LHCN-M2 (cell line): Measurements from ENCODE around the gene HCFC1. TPM values are rescaled to one million over a fixed set of nuclear protein-coding genes. Genes with fewer than 3 reads are reported as not detected.

ENCODE experiments used
- DNase-seq: peaks from one replicate; pipeline ENCODE4 v3.0.0-alpha.2; 2012; ENCODE audit warnings: low read depth
- total RNA-seq: library from RNA; depleted of rRNA; stranded (reverse); fragments of >200 nt; gene quantifications from 2 replicates; pipeline ENCODE4 v1.2.3, GENCODE V29; 2014

Gene HCFC1
- total RNA-seq, 1 experiment from 2014 or later = 37.4 TPM

DNA sequence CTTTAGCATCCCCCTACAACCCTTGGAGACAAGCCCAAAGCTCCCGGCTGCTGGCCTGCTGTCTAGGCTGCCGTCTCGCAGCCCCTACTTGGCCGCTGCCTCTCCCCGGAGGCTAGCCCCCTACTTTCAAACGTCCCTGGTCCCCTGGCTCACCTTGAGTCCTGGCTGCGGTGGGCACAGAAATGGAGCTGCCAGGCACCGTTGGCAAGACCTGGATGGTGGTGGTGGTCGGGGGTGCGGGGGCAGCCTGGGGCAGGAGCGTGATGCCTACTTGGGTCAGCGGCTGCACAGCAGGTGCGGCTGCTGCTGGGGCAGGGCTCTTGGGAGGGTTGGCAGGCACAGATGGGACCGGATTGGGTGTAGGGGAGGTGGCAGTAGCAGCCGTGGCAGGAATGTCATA lies 12.0 kb downstream of the HCFC1 start:
- no peak for DNase-seq

GRCh38 chrX:153958605-153959004 lies 13.0 kb downstream of the HCFC1 start:
- no peak for DNase-seq

DNA sequence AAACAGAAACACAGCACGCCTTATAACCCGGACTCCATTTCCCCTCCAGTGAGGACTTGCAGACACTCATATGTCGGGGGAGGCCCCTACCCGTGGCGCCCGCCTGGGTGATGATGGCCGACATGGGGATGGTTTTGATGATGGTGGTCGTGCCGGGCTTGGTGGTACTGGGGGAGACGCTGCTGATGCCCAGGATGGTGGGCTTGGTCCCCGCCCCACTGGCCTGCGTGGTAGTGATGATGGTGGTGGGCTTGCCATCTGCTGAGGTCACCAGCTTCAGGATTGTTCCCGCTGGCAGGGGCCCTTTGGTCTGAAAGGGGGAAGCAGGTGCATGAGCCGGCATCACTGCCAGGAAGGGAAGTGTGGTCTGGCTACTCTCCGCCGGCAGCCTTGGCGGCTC lies 14.4 kb downstream of the HCFC1 start:
- DNase-seq = no peak

DNA sequence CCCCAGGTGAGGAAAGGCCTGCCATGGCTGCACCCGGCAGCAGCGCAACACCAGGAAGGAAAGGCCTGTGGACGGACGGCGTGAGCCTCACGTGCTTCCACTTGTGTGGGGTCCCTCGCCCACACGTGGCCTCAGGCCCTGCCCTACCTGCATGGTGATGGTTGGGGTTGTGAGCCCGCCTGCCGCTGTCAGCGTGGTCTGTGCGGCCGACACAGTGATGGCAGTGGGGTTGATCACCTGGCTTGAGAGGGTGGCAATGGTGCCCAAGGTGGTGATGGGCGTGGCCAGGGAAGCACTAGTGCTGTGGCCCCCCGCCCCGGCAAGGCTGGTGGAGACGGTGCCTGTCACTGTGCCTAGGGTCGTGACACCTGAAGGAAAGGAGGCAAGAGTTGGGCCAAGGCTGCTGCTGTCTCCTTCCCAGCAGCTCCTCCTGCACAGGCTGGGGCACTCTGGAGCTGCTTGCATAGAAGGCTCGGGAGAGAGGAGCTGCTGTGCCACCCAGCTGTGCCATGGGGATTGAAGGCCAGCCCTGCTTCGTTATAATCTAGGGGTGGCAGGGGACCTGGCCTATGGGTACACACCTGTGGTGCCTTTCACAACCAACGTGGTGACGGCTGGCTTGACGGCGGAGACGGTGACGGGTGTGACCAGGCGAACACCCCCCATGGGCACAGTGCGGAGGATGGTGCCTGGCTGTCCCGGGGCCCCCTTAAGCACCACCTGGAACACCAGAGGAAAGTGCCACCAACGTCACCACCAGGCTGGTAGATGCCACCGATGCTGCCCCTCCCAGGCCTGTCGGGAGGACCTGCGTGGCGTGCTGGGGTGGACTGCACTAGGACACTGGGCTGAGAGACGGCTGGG lies 15.3 kb downstream of the HCFC1 start:
- DNase-seq = no peak

DNA sequence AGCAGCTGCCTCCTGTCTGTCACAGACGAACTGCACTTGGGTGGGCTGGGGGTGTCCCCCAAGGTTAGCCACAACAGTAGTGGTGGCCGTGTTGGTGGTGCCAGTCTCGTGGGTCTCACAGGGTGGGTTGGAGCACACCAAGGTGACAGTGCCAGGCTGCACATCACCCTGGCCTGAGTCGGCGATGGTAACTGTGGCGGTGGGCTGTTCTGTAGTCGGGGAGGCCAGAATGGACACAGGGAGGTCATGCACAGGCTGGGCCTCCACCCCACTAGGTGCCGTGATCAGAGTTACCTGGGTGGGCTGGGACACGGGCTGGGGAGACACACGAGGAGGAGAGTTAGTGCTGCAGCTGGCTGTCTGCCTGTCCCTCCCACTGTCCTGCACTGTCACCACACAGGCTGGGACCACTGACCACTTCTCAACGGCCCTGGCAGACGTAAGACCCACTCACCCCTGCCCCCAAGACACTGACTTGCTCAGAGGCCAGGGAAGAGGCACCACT lies 16.3 kb downstream of the HCFC1 start:
- no peak for DNase-seq

- DNase-seq = no peak
These were observed 16.9 kb downstream of the HCFC1 start for GRCh38 chrX:153954558-153955227.

DNA sequence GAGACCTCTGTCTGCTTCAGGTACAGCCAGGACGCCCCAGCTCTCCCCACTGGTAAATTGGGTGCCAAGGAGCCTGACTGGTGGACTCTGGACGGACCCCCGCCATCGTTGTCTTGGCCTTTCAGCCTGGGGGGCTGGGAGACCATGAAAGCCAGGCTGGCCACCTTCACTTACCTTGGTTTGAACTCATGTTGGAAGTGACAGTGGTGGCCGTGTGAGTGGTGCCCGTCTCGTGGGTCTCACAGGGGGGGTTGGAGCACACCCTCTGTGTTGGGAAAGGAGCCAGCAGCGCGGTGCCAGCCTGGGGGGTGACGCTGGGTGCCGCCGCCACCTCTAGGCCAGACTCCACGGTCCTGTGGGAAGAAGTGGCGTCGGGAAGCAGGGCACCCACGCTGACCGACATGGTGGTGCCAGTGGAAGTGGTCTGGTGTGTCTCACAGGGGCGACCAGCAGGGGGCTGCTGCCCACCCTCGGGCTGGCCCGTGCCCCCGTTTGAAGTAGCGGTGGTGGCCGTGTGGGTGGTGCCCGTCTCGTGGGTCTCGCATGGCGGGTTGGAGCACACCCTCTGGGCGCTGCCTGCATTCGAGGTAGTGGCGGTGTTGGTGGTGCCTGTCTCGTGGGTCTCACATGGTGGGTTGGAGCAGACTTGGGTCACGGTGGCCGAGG lies 17.6 kb downstream of the HCFC1 start:
- no peak for DNase-seq

DNA sequence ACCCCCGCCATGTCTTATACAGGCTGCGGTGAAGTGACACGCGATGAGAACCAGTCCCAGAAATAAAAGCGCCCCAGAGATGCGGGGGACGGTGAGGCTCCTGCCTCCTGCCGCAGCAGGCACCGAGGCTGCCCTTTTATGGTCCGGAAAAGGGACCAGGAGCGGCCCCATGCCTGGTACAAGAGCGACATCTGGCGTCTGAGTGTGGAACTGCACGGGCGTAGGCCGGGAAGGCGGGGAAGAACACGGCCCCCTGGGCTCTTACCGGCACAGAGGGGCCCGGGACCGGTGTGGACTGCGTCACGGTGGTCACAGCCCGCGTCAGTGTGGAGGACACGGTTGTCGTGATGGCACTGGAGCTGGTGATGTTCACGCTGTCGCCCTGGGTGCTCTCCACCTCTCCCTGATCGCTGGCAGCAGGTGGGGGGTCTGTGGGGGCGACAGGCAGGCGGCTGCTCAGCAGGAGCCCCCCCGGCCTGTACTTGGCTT lies 18.2 kb downstream of the HCFC1 start:
- DNase-seq = peak; percentile 43

DNA sequence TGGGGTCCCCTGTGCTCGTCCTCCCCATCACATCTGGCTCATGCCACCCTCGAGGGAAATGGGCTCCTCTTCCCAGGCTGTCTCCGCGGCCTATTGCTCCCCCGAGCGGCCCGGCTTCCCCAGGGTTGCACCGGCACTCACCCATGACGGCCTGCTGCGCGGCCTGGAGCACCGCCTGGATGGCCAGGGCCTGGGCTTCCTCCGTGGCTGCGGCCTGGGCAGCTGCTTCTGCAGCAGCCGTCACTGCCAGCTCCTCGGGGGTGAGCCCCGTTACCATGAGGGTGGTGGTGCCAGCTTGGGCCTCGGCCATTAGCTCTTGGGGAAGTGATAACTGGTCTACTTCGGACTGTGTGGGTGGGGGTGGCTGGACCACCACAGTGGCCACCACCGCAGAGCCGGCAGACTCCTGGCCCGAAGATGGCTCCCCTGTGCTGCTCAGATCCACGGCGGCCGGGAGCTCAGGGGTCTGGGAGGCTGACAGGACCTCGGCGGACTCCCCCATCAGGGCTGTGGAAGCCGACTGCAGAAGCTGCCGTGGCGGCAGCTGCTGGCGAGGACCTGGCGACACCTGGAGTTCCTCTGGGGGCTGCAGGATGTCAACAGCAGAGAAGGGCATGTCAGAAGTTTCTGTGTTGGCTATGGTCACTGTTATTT lies 19.1 kb downstream of the HCFC1 start:
- no peak for DNase-seq

DNA sequence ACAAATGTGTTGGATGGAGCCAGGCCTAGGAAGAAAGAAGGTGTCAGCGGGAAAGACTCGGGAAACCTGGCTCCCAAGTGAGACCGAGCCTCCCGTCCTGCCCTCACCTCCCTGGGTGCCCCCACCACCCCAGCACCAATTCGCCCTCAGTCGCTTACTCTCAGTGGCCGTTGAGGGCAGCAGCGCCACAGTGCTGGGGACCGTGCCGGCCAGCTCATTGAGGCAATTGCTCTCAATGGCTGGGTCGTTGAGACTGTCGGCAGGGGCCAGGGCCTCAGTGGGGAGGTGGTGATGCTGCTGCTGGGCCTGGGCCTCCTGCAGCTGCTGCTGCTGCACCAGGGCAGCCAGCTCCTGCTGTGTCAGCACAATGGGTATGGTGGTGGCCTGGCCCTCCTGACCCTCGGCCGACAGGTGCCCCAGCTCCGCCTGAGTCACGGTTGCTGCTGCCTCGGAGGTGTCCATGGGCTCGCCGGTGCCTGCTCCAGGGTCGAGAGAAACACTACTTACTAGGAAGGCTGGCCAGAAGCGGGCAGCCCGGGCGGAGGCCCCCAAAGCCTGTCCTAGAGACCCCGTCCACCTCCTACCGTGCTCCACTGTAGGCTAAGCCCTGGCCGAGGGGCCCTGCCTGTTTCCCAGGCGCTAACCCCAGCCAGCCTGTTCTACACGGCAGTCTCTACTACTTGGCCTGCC lies 19.8 kb downstream of the HCFC1 start:
- no peak for DNase-seq

GRCh38 chrX:153950127-153950526 lies 21.5 kb downstream of the HCFC1 start:
- no peak for DNase-seq

DNA sequence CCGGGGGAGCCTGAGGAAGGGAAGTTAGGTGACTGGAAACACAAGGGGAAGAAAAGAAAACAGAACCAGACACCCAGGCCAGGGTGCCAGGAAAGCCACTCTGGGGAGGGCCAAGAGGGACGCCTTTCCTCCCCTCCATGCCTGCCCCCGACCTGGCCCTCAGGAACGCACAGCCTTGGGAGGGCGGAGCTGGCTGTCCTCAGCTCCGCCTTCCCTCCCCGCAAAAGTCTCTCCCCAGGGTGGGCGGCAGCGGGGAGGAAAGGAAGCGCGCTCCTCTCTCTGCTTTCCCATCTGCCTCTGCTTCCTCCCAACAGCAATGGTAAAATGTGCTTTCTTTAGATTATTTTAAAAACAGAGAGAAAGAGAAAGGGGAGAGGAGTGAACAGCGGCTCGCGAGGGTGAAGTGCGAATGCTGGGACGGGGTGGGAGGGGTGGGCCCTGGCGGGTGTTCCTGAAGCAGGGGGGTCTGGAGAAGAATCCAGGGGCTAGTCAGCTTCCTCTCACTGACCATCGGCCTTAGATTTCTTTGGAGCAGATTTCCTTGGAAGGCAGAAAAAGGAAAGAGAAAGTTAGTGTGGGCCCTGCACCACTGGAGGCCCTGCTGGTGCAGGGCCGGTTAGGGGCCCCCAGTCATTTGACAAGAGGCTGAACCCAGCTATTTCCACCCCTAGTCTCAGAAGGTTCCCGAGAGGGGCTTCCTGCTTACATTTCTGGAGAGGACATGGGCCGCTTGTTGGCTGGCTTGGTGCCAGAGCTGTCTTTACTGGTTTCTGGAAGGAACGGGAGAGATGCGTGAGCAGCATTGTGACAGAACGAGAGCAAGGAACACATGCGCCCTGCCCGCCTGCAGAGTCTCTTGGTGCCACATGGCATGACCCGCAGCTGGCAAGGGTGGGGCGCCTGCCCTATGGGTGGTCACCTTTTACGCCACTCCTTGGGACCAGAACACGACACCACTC lies 22.5 kb downstream of the HCFC1 start:
- DNase-seq = no peak

DNA sequence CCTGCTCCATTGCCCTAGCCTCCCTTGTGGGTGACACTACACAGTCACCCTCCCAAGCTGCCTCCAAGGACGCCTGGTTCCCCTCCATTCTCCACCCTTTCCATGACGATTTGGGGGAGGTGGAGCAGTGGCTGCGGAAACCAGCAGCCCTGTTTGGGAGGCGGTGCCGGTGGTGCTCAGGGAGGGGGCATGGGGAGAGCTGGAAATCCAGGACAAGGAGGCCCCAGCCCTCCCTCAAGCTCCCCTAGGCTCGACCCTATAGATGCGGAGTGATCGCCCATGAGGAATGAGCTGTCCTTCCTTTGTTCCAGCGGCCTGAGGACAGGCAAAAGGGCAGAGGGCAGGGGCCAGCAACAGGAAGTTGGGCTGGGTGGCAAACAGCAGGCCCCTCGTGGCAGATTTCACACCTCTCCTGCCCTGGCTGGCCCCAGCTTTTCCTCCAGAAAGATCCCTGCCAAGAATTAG lies 23.6 kb downstream of the HCFC1 start:
- DNase-seq = no peak

- peak; percentile 68 for DNase-seq
These were observed 24.4 kb downstream of the HCFC1 start for GRCh38 chrX:153947009-153947769.

DNA sequence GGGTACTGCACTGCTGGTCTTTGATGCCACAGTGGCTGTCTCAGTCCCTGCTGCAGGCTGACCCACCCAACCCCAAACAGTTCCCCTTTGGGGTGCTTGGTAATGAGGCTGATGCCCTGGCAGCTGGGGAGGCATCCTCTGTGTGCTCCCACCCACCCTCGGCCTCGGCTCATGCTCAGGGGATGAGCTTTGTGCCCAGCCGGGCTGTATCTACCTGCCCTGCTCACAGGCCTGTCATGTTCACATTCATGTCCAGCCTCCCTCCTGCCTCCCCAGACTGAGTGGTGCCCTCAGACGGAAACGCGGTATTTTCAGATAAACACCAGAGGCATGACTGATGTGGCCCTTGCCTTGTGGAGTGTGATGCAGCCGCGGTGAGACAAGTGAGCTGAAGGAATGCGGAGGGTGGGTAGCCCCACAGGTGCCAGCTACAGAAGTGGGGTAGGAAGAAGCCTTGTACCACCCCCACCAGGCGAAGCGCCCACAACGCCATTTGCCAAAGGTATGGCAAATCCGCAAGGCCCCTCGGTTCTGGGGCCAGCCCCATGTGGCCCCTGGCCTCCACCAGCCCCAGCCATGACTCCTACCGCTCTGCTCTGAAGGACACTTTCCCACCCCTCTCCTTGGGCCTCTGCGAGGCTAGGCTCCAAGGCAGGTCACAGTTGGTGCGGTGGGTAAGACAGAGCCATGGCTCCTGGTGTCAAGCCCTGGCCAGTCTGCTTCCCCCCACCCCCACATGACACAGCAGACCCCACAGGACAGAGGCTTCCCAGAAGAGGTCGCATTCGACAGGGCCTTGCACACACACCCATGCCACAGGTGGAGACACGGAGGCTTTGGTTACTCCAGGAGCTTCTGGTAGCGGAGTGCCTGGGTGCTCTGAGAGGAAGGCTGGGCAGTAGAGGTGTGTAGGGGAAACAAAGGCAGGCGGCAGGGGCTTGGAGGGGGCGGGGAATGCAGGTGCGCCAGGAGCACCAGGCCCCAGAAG lies 25.4 kb downstream of the HCFC1 start:
- DNase-seq = no peak

DNA sequence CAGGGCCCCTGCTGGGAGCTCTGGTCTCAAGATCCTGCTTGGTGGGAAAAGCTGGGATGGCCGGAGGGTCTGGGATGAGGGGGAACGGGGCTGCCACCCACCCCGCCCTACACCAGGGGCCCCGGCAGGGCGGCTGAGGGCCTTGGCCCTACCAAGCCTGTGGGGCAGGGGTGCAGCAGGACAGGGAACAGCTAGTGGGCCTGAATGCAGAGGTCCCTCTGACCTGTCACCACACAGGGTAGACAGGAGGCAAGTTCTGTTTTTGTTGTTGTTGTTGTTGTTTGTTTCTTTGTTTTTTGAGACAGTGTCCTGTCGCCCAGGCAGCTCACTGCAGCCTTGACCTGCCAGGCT lies 26.8 kb downstream of the HCFC1 start:
- DNase-seq = no peak

DNA sequence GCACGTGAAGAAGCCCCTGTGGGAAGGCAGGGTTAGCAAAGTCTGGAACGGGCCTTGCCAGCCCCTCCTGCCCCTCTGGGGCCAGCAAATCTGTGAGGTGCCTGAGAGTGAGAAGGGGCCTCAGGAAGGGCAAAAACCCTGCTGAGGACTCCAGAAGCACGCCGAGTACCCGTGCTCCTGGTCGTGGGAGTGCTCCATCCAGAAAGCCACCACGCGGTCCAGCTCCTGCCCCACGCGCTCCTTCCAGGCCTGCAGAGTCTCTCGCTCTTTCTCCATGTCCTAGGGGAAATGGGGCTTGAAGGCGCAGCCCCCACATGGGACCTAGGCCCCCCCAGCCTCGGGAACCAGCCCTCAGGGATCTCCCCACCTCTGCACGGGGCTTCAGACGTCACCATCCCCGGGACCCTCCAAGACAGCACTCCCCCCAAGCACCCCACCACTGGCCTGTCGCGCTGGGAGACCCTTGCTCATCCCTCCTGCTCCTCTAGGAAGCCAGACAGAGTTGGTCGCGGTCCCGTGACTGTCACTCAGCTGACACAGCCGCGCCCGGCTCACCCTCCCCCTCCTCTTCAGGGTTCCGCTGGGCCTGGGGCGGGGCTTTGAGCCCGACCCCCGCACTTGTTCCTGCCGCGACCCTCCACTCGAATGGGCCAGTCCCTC lies 27.3 kb downstream of the HCFC1 start, which contains the start of gene RENBP:
Gene RENBP (minus strand): TSS at position 504 of the 660 bp plus-strand sequence. CDS start 33 bp downstream, at position 471.
- no peak for DNase-seq
